ENCODE measurements around the gene DPP10.
"Not testable (repeated sequence)": the region's sequence is repeated elsewhere in the genome, so short reads cannot be mapped to it uniquely, and the experiment has no call there.

The DPP10 gene

DNA sequence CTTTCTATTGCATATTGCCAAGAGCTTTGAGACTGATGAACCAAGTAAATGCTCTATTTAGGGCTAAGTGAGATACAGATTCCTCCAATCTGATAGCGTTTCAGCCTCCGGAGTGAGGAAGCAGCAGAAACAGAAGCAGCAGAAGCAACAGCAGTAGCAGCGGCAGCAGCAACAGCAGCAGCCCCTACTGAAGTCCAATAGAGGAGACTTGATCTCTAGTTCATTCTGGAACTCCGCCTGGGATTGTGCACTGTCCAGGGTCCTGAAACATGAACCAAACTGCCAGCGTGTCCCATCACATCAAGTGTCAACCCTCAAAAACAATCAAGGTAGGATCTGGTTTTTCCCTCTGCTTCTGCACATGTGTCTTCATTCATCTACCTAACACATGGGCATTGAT is at the start of gene DPP10:
DPP10 (plus strand) TSS at position 132 of the 400 bp plus-strand sequence.
- no peak for DNase-seq (ENCODE audit: low read depth in 4 of 4, low spot score in 1 of 4)

DNA sequence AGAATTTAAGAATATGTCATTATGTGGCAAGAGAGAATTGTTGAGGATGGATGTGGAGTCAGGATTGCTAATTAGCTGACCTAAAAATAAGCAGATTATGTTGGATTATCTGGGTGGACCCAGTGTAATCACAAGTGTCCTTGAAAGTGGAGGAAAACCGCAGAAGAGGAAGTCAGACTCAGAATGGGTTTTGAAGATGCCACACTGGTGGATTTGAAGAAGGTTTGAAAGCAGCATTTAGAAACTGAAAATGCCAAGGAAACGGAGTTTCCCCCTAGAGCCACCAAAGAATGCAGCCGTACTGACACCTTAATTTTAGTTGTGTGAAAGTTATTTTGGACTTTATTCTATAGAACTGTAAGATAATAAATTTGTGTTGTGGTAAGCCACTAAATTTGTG is 41.6 kb upstream of the DPP10 start:
- DNase-seq (ENCODE audit: low read depth in 4 of 4, low spot score in 1 of 4): no peak

DNA sequence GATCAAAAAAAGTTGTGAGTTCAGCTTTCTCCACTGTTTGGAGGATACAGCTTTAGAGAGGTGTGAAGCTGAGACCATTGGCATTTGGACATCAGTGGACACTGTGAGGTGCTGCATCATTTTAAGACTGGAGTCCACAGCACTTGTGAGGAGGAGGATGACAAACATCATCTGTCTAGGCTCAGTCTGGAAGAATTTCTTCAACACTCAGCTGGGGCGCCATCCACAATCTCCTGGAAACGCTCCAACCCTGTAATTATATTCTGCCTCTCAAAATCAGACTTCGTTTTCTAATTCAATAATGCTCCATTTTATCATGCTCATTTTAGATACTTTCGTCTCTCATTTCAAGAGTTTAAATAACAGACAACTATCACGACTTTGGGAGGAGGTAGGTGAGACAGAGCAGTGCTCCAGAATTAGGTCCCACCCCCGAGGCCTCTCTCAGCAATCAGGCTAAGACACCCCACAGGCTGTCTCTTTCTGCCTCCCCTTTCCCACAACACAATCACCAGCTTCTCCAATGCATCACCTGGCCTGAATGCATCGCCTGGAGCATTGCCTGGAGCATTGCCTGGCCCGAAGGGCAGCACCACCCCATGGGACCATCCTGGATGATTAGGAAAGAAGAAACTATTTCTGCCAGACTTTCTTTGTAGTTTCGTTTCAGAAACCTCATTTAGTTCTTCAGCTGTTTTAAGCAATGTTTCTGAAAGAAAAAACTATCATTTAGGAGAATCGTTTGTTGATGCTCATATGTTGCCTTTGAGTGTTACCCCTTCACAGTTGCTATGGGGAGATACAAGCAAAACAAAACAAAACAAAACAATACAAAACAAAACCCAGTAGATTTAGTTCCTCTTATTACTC is 37.0 kb upstream of the DPP10 start:
- no peak for DNase-seq (ENCODE audit: low read depth in 4 of 4, low spot score in 1 of 4)

DNA sequence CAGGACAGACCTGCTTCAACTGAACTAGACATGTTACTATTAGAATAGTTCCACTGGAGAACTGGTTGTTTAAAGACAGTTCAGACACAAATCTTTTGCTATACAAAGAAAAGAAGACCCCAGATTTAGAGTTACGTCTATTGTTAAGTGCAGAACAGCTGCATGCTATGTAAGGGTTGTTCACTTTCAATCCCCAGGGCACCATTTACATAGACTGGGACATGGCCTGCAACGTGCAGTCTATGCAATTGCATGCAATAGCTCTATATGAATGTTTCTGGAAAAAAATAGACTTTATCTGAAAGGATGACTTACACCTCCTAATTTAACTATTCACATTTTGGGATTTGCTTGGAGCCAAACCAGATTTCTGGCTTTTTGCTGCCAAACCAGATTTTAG is 36.1 kb upstream of the DPP10 start:
- no peak for DNase-seq (ENCODE audit: low read depth in 4 of 4, low spot score in 1 of 4)

DNA sequence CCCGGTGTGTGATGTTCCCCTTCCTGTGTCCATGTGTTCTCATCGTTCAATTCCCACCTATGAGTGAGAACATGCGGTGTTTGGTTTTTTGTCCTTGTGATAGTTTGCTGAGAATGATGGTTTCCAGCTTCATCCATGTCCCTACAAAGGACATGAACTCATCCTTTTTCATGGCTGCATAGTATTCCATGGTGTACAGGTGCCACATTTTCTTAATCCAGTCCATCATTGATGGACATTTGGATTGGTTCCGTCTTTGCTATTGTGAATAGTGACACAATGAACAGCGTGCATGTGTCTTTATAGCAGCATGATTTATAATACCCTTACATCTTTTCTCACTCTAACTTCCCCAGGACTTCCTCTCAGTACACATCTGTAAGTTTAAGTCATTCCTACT is 35.1 kb upstream of the DPP10 start:
- not testable (repeated sequence) for DNase-seq (ENCODE audit: low read depth in 4 of 4, low spot score in 1 of 4)

DNA sequence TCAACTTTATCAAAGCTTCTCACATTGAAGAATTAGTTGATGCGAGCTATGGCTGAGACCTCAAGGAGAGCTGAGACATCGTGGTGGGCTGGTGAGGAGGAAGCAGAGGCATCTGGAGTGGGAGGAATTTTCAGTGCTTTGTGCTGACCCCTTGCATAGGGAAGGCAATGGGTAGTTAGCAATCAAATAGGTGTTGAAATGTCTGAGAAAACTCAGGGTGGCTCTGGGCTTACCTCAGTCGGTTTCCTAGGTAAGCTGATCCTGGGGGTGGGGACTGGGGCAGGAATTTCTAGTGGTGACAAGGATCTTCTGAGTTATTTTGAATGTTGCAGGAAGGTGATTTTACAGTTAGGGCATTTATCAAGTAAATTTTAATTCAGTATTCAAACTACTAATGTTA is 20.7 kb upstream of the DPP10 start:
- no peak for DNase-seq (ENCODE audit: low read depth in 4 of 4, low spot score in 1 of 4)

DNA sequence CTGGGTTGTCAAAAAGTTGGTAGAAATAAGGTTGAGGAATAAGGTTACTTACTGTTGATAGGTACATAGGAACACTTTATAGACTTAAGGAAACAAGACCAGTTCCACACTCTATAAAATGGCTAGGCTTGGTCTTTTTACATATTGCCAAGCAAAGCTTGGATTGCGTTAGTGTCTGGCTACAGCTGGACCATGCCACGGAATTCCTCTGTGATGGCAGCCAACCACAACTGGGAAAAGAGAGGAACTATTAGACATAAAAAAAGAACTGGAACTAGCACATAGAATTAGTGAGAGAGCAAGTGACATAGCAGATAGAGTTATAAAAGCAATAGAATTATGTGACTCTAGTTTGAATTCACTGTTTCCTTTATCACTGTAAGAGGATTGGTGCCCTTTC is 17.7 kb upstream of the DPP10 start:
- DNase-seq (ENCODE audit: low read depth in 4 of 4, low spot score in 1 of 4): no peak

DNA sequence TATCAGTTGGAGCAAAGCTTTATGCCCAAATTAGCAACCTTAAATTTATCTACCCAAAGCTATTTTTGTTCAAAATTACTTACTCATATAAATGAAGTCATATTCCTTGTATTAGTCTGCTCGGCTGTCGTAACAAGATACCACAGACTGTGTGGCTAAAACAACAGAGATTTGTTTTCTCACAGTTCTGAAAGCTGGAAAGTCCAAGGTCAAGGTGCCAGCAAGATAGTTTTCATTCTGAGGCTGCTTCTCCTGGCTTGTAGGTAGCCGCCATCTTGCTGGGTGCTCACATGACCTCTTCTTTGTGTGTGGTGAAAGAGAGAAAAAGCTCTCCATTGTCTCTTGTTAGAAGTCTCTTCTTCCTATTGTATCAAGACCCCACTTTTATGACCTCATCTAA is 15.7 kb upstream of the DPP10 start:
- DNase-seq (ENCODE audit: low read depth in 4 of 4, low spot score in 1 of 4): no peak

DNA sequence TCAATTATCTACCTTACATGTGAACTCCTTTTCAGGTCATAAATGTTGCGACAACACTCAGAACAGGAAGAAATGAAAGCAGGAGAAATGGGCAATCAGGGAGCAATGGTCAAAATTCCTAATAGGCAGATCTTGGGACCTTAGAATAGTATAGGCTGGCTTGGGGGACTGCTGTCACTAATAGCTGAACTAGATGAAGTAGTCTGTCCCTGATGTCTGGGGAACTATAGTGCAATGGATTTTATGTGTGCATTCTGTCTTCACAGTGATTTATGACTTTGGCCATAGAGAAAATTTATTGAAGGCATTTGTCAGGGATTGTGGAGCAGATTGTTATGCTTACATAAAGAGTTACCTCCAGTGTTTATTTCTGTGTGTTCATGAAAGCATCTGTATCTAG is 6.1 kb upstream of the DPP10 start:
- DNase-seq (ENCODE audit: low read depth in 4 of 4, low spot score in 1 of 4): no peak

DNA sequence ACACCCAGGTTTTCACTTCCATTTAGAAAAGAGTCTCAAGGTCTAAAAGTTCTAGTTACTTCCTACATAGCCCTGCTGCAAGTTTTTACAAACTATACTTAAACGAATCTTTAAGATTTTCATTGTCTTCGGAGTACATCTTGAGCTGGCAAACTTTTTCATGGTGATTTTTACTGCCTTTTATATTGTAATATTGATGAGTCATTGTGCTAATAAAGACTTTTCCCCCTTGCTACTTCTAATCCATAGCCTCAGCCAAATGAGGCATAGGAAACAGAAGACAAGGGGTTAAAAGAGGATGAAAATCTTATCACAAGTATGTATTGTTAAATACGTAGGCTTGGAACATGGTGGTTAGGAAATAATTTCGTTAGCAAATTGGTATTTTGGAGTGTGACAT is 4.1 kb downstream of the DPP10 start:
- no peak for DNase-seq (ENCODE audit: low read depth in 4 of 4, low spot score in 1 of 4)

DNA sequence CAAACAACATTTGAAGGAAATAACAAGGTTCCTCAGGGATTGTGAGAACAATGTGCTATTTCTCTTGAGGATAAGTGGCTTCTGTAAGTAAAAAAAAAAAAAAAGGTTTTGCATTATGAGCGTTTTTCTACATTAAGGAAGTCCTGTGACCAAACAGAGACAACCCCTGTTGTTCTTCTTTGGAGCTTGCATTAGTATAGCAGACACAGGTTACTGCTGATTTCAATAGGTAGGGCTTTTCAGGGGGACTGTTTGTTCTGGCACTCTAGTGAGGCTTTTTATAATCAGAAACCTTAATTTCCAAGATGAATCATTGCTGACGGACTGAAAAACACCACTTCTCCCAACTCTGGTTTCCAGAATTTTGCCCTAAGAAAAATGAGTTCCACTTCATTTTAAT is 8.2 kb downstream of the DPP10 start:
- DNase-seq (ENCODE audit: low read depth in 4 of 4, low spot score in 1 of 4): no peak

DNA sequence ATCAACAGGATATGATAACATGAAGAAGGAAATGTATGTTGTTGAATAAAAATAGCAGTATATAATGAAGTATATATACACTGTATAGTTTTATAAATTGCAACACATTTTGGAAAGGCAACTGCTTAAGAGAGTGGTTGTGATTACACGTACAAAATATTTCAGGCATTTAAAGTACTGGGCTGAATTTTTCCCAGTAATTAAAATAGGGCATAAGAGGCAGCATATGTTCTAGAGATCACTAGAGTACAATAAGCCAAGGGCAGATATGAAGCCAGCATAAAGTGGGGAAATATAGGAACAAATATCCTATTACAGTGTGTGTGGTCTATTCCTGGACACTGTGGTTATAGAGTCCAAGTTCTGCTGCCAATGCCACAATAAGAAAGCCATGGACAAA is 14.1 kb downstream of the DPP10 start:
- no peak for DNase-seq (ENCODE audit: low read depth in 4 of 4, low spot score in 1 of 4)

DNA sequence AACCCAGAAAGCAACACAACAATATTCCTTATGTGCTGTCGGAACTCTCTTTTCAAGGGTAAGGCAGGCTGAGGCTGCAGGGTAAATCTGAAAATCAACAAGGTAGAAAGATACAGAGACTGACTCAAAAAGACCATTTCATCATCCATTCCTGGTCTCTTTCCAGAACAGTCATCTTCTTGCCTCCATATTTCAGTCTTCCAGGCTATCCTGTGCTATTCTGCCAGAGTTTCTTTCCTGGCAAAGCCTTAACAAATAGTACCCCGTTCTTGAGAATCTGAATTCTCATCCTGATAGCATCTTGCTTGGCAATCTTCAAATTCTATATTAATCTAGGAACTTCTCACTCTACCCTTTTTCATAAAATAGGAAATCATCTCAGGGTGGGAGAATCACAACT is 15.5 kb downstream of the DPP10 start:
- DNase-seq (ENCODE audit: low read depth in 4 of 4, low spot score in 1 of 4): no peak

DNA sequence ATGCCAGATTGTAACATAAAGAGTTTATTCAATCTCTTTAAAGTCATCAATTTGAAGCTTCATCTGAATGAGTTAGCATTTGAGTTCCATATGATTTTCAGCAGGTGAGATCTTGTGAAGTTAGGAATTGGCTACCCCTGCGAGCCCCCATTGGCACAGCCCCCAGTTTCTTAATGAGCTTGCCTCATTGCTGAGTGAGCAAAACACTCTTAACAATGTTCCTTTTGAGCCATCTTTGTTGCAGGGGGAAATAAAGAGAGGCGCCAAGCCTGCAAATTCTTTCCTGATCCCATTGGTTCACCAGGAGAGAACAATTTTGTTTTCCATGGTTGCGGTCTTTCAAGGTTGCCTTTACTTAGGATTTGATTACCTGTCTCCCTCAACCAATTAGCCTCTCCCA is 18.7 kb downstream of the DPP10 start:
- no peak for DNase-seq (ENCODE audit: low read depth in 4 of 4, low spot score in 1 of 4)

DNA sequence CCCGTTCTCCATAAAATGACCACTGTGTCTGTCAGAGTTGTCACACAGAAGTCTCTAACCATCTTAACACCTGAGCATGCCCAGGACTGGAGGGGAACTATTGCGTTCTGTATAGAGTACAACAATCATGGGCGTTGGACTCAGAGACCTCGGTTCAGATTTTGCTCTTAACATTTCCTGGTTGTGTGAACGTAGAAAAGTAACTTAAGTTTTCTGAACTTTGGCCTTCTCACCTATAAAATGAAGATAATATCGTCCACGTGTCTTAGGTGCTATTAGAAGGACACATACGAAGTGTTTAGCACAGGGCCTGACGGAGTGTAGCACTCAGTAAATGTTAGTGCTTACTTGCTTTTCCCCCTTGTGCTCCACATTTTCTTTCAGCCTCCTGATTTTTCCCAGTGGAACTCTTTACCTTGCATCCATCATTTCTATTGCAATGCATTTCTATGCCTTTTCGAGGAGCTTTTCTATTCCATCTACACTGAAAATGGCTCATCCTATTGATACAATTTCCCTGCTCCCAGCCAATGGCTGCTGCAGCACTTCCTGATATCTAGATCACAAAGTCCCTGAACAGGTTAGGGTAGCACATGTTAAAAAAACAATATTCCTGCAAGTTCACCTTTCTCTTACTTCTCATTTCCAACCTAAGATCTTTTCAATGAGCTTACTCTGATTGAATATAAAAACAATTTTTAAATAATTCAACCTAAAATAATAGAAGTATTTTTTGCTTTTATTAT is 22.7 kb downstream of the DPP10 start:
- no peak for DNase-seq (ENCODE audit: low read depth in 4 of 4, low spot score in 1 of 4)

DNA sequence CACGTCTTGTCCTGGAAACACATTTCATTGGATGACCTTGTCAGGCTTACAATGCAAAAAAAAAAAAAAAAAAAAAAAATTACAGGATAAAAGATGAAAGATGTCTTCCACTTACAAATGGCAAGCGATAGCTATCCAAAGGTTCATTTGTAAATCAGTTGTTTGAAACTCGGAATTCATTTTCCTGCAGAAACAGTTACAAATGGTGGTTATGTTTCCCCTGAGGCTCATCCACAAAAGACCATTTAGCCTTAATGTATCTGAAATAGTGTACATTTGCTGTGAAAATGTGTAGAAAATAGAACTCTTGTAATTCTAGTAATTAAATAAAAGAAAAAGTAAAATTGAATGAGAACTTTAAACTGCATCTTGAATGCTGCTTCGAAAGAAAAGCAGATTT is 25.9 kb downstream of the DPP10 start:
- DNase-seq (ENCODE audit: low read depth in 4 of 4, low spot score in 1 of 4): no peak

DNA sequence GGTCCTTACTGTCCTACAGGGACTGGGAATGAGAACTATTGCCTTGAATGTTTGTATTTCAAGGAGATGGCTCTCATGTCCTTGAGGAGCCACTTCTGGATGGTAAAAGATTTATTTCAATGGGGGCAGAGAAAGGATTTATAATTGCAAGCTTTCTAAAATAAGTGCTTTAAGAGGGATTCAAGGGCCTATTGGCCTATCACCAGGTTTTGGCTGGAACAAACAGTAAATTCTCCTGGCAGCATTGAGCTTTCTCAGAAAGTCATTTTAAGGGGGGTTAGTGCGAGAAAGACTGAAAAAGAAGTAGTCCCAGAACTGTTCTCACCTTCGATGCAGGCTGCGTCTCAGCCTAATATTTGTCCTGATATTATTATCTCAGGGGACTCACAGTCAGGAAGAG is 29.8 kb downstream of the DPP10 start:
- no peak for DNase-seq (ENCODE audit: low read depth in 4 of 4, low spot score in 1 of 4)

DNA sequence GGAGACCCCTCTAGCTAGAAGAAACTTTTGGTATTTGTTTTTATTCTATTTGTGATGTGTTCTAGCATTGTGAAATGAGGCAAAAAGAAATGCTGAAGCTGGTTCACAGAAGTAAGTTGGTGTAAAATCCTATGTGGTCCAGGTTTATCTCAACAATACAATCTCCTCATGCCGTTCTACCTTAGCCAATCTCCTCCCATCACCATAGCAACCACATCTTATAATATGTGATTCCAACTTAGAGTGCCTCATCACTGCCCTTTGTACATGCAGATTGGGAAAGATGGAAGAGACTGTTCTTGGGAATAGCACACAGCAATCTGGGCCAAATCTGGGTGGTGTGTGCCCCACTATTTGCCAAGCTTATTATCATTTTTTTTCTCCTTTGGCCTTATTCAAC is 30.3 kb downstream of the DPP10 start:
- no peak for DNase-seq (ENCODE audit: low read depth in 4 of 4, low spot score in 1 of 4)

DNA sequence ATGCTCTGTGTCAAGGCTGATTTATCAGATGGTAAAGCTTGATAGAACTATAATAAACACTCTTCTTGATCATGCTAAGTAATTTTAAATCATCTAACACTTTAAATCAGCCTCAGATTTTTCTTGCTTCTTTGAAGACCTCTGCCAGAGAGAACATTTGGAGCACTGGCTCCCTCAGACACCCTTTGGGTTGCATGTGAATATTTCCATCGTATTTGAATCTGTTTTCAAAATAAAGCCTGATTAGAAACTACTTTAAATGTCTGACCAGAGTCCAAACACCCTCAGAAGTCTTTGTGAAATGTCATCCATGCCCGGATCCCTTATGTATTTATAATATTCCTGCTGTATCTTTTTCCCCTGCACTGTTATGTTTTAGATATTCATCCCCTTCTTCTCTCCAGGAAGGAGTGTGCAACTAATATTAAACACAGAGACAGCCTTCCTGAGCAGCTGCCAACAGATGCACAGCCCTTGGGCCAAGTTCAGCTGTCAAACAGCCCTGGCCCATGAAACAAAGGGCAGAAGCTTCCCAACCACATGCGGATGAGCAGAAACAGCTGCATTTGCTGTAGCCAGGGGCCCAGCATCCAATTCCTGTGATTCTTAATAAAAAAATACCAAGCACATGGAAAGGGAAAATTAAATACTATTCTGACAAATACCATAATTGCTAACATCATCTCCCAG is 46.5 kb downstream of the DPP10 start:
- no peak for DNase-seq (ENCODE audit: low read depth in 4 of 4, low spot score in 1 of 4)

DNA sequence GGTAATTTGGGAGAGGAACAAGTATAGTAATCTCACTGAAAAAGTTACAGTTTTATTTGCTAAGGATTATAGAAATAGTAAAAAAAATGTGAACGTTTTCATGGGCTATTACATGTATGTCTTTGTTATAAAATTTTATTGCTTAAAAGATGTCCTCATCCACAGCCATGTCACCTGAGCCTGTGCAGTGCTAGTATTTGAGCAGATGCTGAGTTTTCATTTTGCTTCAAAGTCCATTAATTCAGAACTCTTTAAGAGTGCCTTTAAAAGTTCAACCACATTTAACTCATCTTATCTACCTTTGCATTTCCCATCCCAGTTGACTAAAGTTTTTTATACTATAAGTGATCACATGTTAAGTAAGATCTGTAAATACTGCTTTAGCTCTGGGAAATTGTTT is 52.6 kb downstream of the DPP10 start:
- DNase-seq (ENCODE audit: low read depth in 4 of 4, low spot score in 1 of 4): no peak

DNA sequence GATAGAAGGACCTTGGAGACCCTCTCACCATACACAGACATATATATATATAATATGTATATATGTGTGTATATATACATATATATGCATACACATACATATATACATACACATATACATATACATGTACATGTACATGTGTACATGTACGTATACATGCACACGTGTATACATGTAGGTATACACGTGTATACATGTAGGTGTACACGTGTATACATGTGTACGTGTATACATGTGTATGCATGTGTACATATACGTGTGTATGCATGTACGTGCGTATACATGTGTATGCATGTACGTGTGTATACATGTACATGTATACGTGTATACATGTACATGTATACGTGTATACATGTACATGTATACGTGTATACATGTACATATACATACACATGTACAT is 54.5 kb downstream of the DPP10 start:
- no peak for DNase-seq (ENCODE audit: low read depth in 4 of 4, low spot score in 1 of 4)

DNA sequence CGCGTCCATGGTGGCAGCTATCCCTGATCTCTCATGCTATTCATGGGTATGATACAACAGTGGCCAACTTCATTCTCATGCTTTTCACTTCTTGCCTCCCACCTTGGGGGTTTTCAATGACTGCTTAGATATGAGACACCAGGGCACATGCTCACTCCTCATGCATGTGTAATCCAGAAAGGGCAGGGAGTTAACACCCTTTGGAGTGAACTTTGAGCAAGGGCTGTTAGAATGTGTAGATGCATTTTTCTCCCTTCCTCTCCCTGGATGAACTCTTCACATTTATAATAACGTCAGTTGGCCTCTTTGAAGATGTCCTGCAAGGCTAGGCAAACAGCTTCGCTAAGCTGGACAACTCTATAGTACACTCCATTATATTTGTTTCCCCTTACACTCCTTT is 56.7 kb downstream of the DPP10 start:
- no peak for DNase-seq (ENCODE audit: low read depth in 4 of 4, low spot score in 1 of 4)

Measured in stimulated activated CD4-positive, alpha-beta T cell treated with anti-CD3 and anti-CD28 coated beads, Interleukin-1b, Interleukin-23, amount 100 ng/mL, for 24 hours (primary cell).